ENCODE data around the gene CA11.
"Not testable (repeated sequence)": the region's sequence is repeated elsewhere in the genome, so short reads cannot be mapped to it uniquely, and the experiment has no call there.

DNA sequence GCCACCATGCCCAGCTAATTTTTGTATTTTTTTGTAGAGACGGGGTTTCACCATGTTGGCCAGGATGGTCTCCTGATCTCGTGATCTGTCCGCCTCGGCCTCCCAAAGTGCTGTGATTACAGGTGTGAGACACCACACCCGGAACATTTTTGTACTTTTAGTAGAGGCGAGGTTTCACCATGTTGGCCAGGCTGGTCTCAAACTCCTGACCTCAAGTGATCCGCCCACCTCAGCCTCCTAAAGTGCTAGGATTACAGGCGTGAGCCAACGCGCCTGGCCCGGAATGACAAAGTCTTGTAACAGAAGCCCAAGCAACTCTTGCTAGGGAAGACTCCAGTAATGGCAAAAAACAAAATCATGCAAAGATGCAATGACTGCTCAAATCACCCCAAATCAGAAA lies 13.7 kb downstream of the CA11 start:
- TF ChIP-seq YY1 (IDR thresholded peaks at IDR 0.05; ENCODE audit: low read depth); POLR2AphosphoS5 (IDR thresholded peaks at IDR 0.05; ENCODE audit: low read depth, low read length): not testable (repeated sequence)
- TF ChIP-seq, protein P1, sequence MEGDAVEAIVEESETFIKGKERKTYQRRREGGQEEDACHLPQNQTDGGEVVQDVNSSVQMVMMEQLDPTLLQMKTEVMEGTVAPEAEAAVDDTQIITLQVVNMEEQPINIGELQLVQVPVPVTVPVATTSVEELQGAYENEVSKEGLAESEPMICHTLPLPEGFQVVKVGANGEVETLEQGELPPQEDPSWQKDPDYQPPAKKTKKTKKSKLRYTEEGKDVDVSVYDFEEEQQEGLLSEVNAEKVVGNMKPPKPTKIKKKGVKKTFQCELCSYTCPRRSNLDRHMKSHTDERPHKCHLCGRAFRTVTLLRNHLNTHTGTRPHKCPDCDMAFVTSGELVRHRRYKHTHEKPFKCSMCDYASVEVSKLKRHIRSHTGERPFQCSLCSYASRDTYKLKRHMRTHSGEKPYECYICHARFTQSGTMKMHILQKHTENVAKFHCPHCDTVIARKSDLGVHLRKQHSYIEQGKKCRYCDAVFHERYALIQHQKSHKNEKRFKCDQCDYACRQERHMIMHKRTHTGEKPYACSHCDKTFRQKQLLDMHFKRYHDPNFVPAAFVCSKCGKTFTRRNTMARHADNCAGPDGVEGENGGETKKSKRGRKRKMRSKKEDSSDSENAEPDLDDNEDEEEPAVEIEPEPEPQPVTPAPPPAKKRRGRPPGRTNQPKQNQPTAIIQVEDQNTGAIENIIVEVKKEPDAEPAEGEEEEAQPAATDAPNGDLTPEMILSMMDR (IDR thresholded peaks at IDR 0.05): not testable (repeated sequence)

Data from SK-N-SH (cell line).